B cell (primary cell): ENCODE data around the gene KLHDC8A. TPM values are rescaled to one million over a fixed set of nuclear protein-coding genes. Genes with fewer than 3 reads are reported as not detected.

ENCODE experiments used
- ATAC-seq: fragments of 200-7000 bp; cut with Tn5 transposase; one replicate; pipeline ENCODE4 v1.10.0; 2021; ENCODE audit warnings: low read depth, mild to moderate bottlenecking, moderate number of reproducible peaks, moderate library complexity
- CTCF ChIA-PET: fragments of 350-600 bp; sonication (Branson Sonifier 250); formaldehyde crosslinking; loops from one replicate; lab custom pipeline; 2021; ENCODE audit warnings: antibody characterized with exemption, inconsistent platforms; lab: Charles Lee
- POLR2A ChIA-PET: fragments of 350-600 bp; sonication (Branson Sonifier 250); formaldehyde crosslinking; loops from one replicate; lab custom pipeline; 2021; ENCODE audit warnings: antibody characterized with exemption; lab: Charles Lee
- DNase-seq: peaks from one replicate; pipeline ENCODE4 v3.0.0; 2013
- H2AFZ ChIP-seq: 2 replicates; pipeline ENCODE4 v1.6.1; 2012; ENCODE audit warnings: mild to moderate bottlenecking, low read depth, low read length; ENCODE audit not compliant: insufficient read depth, poor library complexity, severe bottlenecking
- H3K27ac ChIP-seq, 2 donors: 1 replicate in 1 of 2; 2 replicates in 1 of 2; pipeline ENCODE4 v1.5.1; 2012 to 2013; ENCODE audit warnings: low read length in 2 of 2, mild to moderate bottlenecking in 2 of 2, moderate library complexity in 1 of 2
- H3K27me3 ChIP-seq, 4 experiments: fragments of 200-600 bp in 1 of 4; sonication (generic) in 1 of 4; replicated peaks in 1 of 4; 1 replicate in 2 of 4; 2 replicates in 2 of 4; pipeline versions ENCODE4 v1.6.1 to v1.7.0; 2013 to 2016; ENCODE audit warnings: low read length in 3 of 4, mild to moderate bottlenecking in 2 of 4, mixed read lengths in 1 of 4, moderate library complexity in 1 of 4; ENCODE audit not compliant: insufficient read depth in 4 of 4, control insufficient read depth in 3 of 4; ENCODE audit errors: control extremely low read depth in 1 of 4
- H3K36me3 ChIP-seq, 2 experiments: replicated peaks in 1 of 2; 1 replicate in 1 of 2; 2 replicates in 1 of 2; pipeline versions ENCODE4 v1.6.1 to v1.7.1; 2013; ENCODE audit warnings: low read length in 1 of 2; ENCODE audit not compliant: insufficient read depth in 2 of 2, control insufficient read depth in 1 of 2; ENCODE audit errors: control extremely low read depth in 1 of 2, extremely low read depth in 1 of 2
- H3K4me1 ChIP-seq, 2 donors: fragments of 200-600 bp in 1 of 2; sonication (generic) in 1 of 2; 1 replicate in 1 of 2; 2 replicates in 1 of 2; pipeline versions ENCODE4 v1.5.1 to v1.6.1; 2013 to 2017; ENCODE audit warnings: low read length in 2 of 2; ENCODE audit not compliant: control insufficient read depth in 2 of 2, insufficient read depth in 2 of 2
- H3K4me2 ChIP-seq: replicated peaks from 2 replicates; pipeline ENCODE3; 2012; ENCODE audit warnings: mild to moderate bottlenecking, low read depth, low read length; ENCODE audit not compliant: poor library complexity, severe bottlenecking
- H3K4me3 ChIP-seq, 5 experiments: fragments of 200-600 bp in 1 of 5; sonication (generic) in 1 of 5; 1 replicate in 3 of 5; 2 replicates in 2 of 5; pipeline versions ENCODE4 v1.5.1 to v1.7.0; 2011 to 2016; ENCODE audit warnings: low read length in 4 of 5, mild to moderate bottlenecking in 4 of 5, low read depth in 2 of 5, control low read depth in 1 of 5, moderate library complexity in 1 of 5; ENCODE audit not compliant: insufficient read depth in 1 of 5; ENCODE audit errors: control extremely low read depth in 1 of 5, extremely low read depth in 1 of 5
- H3K79me2 ChIP-seq: fragments of 200-600 bp; sonication (generic); one replicate; pipeline ENCODE4 v1.6.0; 2016; ENCODE audit warnings: low read length; ENCODE audit not compliant: control insufficient read depth, insufficient read depth
- H3K9ac ChIP-seq: fragments of 200-600 bp; sonication (generic); 2 replicates; pipeline ENCODE4 v1.6.1; 2017; ENCODE audit warnings: mild to moderate bottlenecking, low read length, moderate library complexity
- H3K9me3 ChIP-seq, 3 donors: one replicate each; pipeline versions ENCODE4 v1.6.1 to v1.7.1; 2013; ENCODE audit warnings: low read length in 2 of 3; ENCODE audit not compliant: control insufficient read depth in 2 of 3, insufficient read depth in 1 of 3; ENCODE audit errors: control extremely low read depth in 1 of 3
- H4K20me1 ChIP-seq: 2 replicates; pipeline ENCODE4 v1.6.0; 2012; ENCODE audit warnings: mild to moderate bottlenecking, low read length; ENCODE audit not compliant: insufficient read depth, control insufficient read depth, poor library complexity, severe bottlenecking
- H3K27ac Mint-ChIP-seq: one replicate; pipeline ENCODE4 v1.8.0; 2021; ENCODE audit warnings: mixed read lengths
- H3K27me3 Mint-ChIP-seq: one replicate; pipeline ENCODE4 v1.8.0; 2021; ENCODE audit warnings: mixed read lengths
- H3K4me1 Mint-ChIP-seq: one replicate; pipeline ENCODE4 v1.8.0; 2021; ENCODE audit warnings: mixed read lengths
- H3K4me3 Mint-ChIP-seq: one replicate; pipeline ENCODE4 v1.8.0; 2021; ENCODE audit warnings: mixed read lengths
- H3K9me3 Mint-ChIP-seq: one replicate; pipeline ENCODE4 v1.8.0; 2022; ENCODE audit warnings: mixed read lengths; ENCODE audit not compliant: insufficient read depth
- EZH2 ChIP-seq: IDR thresholded peaks from 2 replicates; pipeline ENCODE4 v1.6.1; 2012; ENCODE audit warnings: borderline replicate concordance, low read depth, mild to moderate bottlenecking, moderate library complexity, low read length; ENCODE audit not compliant: insufficient read depth, poor library complexity, severe bottlenecking
- WGBS: methylation state at CpG from one replicate; pipeline ENCODE4 v1.1.5; 2013; ENCODE audit warnings: missing lambda C conversion rate; ENCODE audit not compliant: insufficient coverage; 5-methylcytosine and 5-hydroxymethylcytosine counted together
- intact Hi-C: fragments of 100-400 bp; cut with micrococcal nuclease; formaldehyde crosslinking; loops from one replicate; pipeline ENCODE4 v1.10.0; 2022
- polyA plus RNA-seq: library from polyadenylated mRNA; depleted of rRNA; stranded (reverse); fragments of >200 nt; gene quantifications from 2 replicates; pipeline ENCODE4 v1.2.3, GENCODE V29; 2012
- total RNA-seq, 2 donors: library from RNA; stranded (reverse); fragments of 120-200 nt in 1 of 2; gene quantifications; 1 replicate in 1 of 2; 2 replicates in 1 of 2; pipeline versions ENCODE4 v1.2.3 to v1.2.4, GENCODE V29; 2013 to 2022
- TF ChIP-seq, protein P1 (sequence below): fragments of 200-600 bp; IDR thresholded peaks from one replicate; pipeline ENCODE4 v1.8.0; 2022; ENCODE audit warnings: antibody characterized with exemption, mild to moderate bottlenecking

The KLHDC8A gene
- total and polyA plus RNA-seq, 2 donors (not counting 1 experiment from before 2014, with no cell fraction given): 0.39 to 0.60 TPM

DNA sequence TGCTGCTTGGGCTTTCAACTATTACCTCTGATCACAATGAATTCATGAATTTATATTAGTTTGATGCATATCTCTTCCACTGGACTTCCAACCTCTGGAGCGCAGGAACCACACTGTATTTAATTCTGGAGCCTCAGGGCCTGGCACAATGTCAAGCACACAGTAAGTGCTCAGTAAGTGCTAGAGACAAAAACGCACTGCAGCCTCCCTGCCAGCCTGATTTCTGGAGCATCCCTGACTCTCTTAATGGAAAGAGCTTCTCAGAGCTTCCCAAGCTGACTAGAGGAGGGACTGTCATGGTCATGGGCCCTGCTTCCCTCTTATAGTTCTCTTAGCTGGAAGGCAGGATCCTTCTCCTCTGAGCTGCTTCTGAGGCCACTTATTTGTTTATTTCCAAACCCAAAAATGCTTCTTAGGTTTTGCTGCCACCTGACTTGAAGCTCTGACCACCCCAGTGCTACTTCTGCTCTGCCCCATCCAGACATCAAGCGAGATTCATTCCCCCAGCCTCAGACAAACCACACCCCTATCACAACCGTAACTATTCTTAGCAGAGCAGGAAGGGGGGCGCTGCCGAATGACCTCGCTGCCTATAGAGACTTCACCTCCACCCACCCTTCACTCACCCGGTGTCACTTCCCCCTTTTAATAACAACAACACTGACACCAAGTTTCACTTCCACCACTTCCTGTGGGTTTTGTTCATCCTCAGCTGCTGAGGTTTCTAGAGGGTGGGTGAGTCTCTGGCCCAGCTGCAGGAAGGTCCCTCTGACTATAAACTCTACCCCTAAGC lies 68.8 kb downstream of the KLHDC8A start:
- DNase-seq (peak; percentile 97), ATAC-seq (peak; percentile 72)
- Mint-ChIP-seq H3K27ac (peak overlapping the region; percentile 92), H3K4me3 (peak overlapping the region; percentile 74), H3K4me1 (peaks cover 83% of the 10 kb centered on the region), H3K27me3 (no peaks in the 10 kb centered on the region), H3K9me3 (no peaks in the 10 kb centered on the region)
- Histone ChIP-seq H4K20me1 (no peaks in the 10 kb centered on the region), H3K9ac (peak overlapping the region; percentile 49), H3K79me2 (peaks cover 27% of the 10 kb centered on the region), H3K36me3 (no peaks in the 10 kb centered on the region), H3K27me3 (no peaks in the 10 kb centered on the region), H3K4me2 (peak overlapping the region; percentile 82), H3K4me1 (peaks cover 87 to 96% of the 10 kb centered on the region in 2 donors), H3K4me3 (peak overlapping the region in 4 of 5 experiments; percentile 10 to 45 (median 29)), H3K9me3 (peaks cover 0 to 8% (median 0%) of the 10 kb centered on the region in 3 donors), H3K27ac (peak overlapping the region; percentile 94), H2AFZ (no peak overlapping the region)
- TF ChIP-seq, protein P1, sequence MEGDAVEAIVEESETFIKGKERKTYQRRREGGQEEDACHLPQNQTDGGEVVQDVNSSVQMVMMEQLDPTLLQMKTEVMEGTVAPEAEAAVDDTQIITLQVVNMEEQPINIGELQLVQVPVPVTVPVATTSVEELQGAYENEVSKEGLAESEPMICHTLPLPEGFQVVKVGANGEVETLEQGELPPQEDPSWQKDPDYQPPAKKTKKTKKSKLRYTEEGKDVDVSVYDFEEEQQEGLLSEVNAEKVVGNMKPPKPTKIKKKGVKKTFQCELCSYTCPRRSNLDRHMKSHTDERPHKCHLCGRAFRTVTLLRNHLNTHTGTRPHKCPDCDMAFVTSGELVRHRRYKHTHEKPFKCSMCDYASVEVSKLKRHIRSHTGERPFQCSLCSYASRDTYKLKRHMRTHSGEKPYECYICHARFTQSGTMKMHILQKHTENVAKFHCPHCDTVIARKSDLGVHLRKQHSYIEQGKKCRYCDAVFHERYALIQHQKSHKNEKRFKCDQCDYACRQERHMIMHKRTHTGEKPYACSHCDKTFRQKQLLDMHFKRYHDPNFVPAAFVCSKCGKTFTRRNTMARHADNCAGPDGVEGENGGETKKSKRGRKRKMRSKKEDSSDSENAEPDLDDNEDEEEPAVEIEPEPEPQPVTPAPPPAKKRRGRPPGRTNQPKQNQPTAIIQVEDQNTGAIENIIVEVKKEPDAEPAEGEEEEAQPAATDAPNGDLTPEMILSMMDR: no peak
- TF ChIP-seq EZH2: no peak
- ChIA-PET CTCF (interaction anchor here (0.8 to 56.6 kb wide), 13 partner anchors 8 to 481 kb away, joined by 3 to 2421 read pairs (median 5); partner anchors contain the start of gene NUAK2), POLR2A (interaction anchor here (0.6 to 9.8 kb wide), 8 partner anchors 10 to 766 kb away, joined by 3 to 372 read pairs (median 5); partner anchors contain the start of genes CDK18 and NUAK2)
- intact Hi-C loops: loop anchor here (1.0 to 10.0 kb wide), 8 partner anchors 13 to 2001 kb away; partner anchors contain the start of genes NUAK2 and RHEX
- WGBS: 24% methylated on average over 4 of the region's 8 CpGs
